ENCODE data around the gene SPATA31C2.
"Not testable (repeated sequence)": the region's sequence is repeated elsewhere in the genome, so short reads cannot be mapped to it uniquely, and the experiment has no call there.

Gene SPATA31C2

DNA sequence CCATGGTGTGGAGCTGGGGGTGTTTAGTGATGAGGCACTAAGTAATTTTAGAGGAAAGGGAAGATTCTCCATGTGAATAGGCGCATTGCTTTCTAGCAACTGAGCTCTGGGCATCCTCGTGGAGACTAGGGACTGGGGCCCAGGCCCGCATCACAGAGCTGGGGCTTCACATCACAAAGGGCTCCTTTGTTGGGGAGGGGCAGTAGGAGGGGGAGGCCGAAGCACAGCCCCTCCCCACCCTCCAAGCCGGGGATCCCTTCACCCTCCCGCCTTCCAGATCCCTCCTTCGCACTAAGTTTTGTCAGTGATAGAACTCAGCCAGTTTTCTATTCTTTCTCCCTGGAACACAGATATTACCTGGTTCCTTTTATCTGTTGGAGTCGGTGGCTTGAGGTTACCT, at the start of gene SPATA31C2:
SPATA31C2 (minus strand) TSS at position 101 of the 400 bp plus-strand sequence; CDS start at position 72, 29 bp downstream.
- not testable (repeated sequence) for H3K4me3 ChIP-seq; H3K9ac ChIP-seq; H3K27me3 ChIP-seq; H4K20me1 ChIP-seq; H3K27ac ChIP-seq; H3K4me1 ChIP-seq; H3K9me3 ChIP-seq (replicated peaks in 1 of 11); H3K4me2 ChIP-seq; H3K36me3 ChIP-seq

- H4K20me1 ChIP-seq = no peaks in the 10 kb centered on the region
- H3K27ac ChIP-seq = no peak overlapping the region
- H3K4me2 ChIP-seq = no peak overlapping the region
- H3K4me1 ChIP-seq = peaks cover 0 to 30% (median 23%) of the 10 kb centered on the region in 10 experiments; a peak in 14 of 20 replicates
- peaks cover 0 to 13% (median 9%) of the 10 kb centered on the region in 11 experiments; a peak in 8 of 22 replicates for H3K9me3 ChIP-seq (replicated peaks in 1 of 11)
- no peak for TF ChIP-seq Cebpa-rat (IDR thresholded peaks at IDR 0.05)
- H3K27me3 ChIP-seq = no peaks in the 10 kb centered on the region
- no peaks in the 10 kb centered on the region for H3K36me3 ChIP-seq
- H3K9ac ChIP-seq = no peak overlapping the region
- H3K4me3 ChIP-seq = no peak overlapping the region
These were observed 49.4 kb upstream of the SPATA31C2 start for GRCh38 chr9:88187631-88188030.

DNA sequence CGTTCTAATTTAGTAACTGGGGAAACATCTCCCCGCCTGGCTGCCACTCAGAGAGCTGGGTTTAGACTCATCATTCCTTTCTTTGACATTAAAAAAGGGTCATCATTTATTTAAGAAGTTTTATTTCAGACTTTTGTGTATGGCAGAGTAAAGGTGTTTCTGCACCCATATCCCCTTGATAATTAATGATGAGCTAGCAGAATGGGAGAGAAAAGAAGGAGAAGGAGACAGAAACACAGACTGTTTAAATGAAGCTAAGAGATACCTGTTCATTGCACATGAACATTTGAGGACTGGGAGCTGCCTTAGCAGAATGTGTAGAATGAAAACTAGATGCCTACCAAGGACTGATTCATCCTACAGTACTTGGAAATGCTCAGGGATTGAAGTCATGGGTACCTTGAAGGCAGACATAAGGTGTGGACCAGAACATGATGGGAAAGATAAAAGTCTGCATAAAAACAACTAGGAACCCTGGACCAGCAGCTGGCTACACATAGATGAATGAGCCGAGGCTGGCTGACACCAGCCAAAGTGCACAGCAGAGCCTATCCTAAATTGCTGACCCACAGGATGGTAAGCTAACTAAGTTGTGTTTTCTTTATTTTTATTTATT, 48.3 kb upstream of the SPATA31C2 start:
- TF ChIP-seq Cebpa-rat (IDR thresholded peaks at IDR 0.05) = no peak
- H3K9ac ChIP-seq = no peak overlapping the region
- peaks cover 0 to 13% (median 6%) of the 10 kb centered on the region in 11 experiments; a peak in 8 of 22 replicates for H3K9me3 ChIP-seq (replicated peaks in 1 of 11)
- peak overlapping the region in 8 of 11 experiments; percentile 14 to 63 (median 32); a peak in 15 of 22 replicates for H3K4me2 ChIP-seq
- no peak overlapping the region for H3K4me3 ChIP-seq
- H4K20me1 ChIP-seq = no peaks in the 10 kb centered on the region
- peaks cover 0 to 28% (median 22%) of the 10 kb centered on the region in 10 experiments; a peak in 14 of 20 replicates for H3K4me1 ChIP-seq
- H3K36me3 ChIP-seq = no peaks in the 10 kb centered on the region
- no peaks in the 10 kb centered on the region for H3K27me3 ChIP-seq
- no peak overlapping the region for H3K27ac ChIP-seq

- H3K9ac ChIP-seq = no peak overlapping the region
- no peak overlapping the region for H3K27ac ChIP-seq
- H3K4me3 ChIP-seq = no peak overlapping the region
- H3K4me2 ChIP-seq = no peak overlapping the region
- no peaks in the 10 kb centered on the region for H4K20me1 ChIP-seq
- no peak for TF ChIP-seq Cebpa-rat (IDR thresholded peaks at IDR 0.05)
- H3K4me1 ChIP-seq = peaks cover 0 to 16% (median 15%) of the 10 kb centered on the region in 10 experiments; a peak in 14 of 20 replicates
- H3K9me3 ChIP-seq (replicated peaks in 1 of 11) = peaks cover 0 to 6% (median under 1%) of the 10 kb centered on the region in 11 experiments; a peak in 7 of 22 replicates
- H3K36me3 ChIP-seq = no peaks in the 10 kb centered on the region
- H3K27me3 ChIP-seq = no peaks in the 10 kb centered on the region
These were observed 46.7 kb upstream of the SPATA31C2 start for GRCh38 chr9:88184976-88185375.

- H3K9ac ChIP-seq = no peak overlapping the region
- peaks cover 7 to 26% (median 24%) of the 10 kb centered on the region in 10 experiments for H3K4me1 ChIP-seq
- TF ChIP-seq Cebpa-rat (IDR thresholded peaks at IDR 0.05) = no peak
- no peaks in the 10 kb centered on the region for H3K27me3 ChIP-seq
- H3K4me3 ChIP-seq = no peak overlapping the region
- H3K36me3 ChIP-seq = no peaks in the 10 kb centered on the region
- no peak overlapping the region for H3K4me2 ChIP-seq
- no peaks in the 10 kb centered on the region for H4K20me1 ChIP-seq
- no peak overlapping the region for H3K27ac ChIP-seq
- H3K9me3 ChIP-seq (replicated peaks in 1 of 11) = peaks cover 0 to 7% (median 0%) of the 10 kb centered on the region in 11 experiments; a peak in 2 of 22 replicates
These were observed 45.7 kb upstream of the SPATA31C2 start for GRCh38 chr9:88183798-88184495.

DNA sequence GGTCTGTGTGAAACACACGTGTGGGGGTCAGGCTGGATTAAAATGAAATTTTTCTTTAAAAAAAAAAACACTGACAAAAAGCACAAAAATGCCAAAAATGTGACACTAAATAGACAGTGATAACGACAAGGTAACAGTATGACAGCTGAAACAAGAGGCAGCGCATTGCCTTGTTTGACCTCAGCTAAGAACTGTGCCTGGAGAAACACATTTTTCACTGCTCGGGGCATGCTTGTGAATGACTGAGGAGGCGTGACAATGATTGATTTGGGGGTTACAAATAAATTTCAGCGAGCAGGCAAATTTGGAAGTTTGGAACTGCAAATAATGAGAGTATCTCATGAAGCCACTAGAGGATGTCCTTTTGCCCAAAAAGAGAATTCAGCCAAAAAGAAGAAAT, 44.2 kb upstream of the SPATA31C2 start:
- H3K27me3 ChIP-seq = no peaks in the 10 kb centered on the region
- TF ChIP-seq Cebpa-rat (IDR thresholded peaks at IDR 0.05) = no peak
- H3K9ac ChIP-seq = no peak overlapping the region
- peaks cover 14 to 34% (median 30%) of the 10 kb centered on the region in 10 experiments for H3K4me1 ChIP-seq
- no peaks in the 10 kb centered on the region for H4K20me1 ChIP-seq
- peaks cover 0 to 14% (median 0%) of the 10 kb centered on the region in 11 experiments; a peak in 3 of 22 replicates for H3K9me3 ChIP-seq (replicated peaks in 1 of 11)
- no peak overlapping the region for H3K4me2 ChIP-seq
- no peak overlapping the region for H3K27ac ChIP-seq
- no peaks in the 10 kb centered on the region for H3K36me3 ChIP-seq
- no peak overlapping the region for H3K4me3 ChIP-seq

DNA sequence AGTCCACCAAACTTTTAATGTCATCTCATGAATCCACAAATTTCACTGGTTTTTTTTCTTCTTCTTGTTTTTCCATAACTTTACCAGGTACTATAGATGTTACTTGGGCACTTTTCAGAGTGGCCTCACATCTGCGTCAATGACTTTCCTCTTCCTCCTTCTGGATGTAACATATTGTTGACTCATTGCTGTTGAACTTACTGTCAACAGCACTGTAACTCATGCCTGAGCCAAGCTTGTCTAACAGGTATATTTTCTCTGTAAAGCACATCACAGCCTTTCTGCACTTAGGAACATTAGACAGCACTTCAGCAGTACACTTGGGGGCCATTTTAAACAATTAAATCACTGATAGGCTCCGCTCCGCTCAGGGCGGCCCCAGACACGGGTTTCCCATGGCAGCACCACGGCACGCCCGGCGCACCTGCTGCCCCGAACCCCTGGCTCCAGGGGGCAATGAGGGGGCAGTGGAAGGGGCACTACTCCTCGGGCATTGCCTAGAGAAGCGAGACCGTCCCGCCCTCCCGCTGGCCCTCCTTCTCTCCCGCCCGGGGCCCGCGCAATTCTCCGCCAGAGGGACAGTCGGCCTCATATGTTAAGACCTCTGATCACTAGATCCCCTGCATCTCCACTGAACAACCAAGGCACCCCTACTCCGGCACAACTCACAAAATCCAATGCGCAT, 41.9 kb upstream of the SPATA31C2 start:
- no peaks in the 10 kb centered on the region for H3K36me3 ChIP-seq
- no peak for TF ChIP-seq Cebpa-rat (IDR thresholded peaks at IDR 0.05)

DNA sequence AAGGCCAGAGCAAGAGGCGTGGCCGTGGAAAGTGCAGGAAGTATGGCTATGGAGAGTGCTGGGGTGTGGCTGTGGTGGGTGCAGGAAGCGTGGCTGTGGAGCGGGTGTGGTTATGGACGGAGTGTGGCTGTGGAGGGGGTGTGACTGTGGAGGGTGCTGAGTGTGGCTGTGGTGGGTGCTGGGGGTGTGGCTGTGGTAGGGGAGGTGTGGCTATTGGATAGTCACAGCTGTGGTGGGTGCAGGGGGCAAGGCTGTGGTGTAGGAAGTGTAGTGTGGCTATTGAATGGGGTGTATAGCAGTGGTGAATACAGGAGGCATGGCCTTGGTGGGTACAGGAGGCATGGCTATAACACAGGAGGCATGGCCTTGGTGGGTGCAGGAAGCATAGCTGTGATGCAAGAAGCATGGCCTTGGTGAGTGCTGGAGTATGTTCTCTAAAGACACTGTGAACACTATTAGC, 40.8 kb upstream of the SPATA31C2 start:
- TF ChIP-seq Cebpa-rat (IDR thresholded peaks at IDR 0.05) = no peak
- Histone ChIP-seq H4K20me1 (no peaks in the 10 kb centered on the region), H3K9ac (no peak overlapping the region), H3K4me3 (no peak overlapping the region), H3K4me2 (peak overlapping the region; percentile 41 to 78 (median 58)), H3K27me3 (no peaks in the 10 kb centered on the region), H3K36me3 (no peaks in the 10 kb centered on the region), H3K9me3 (replicated peaks in 1 of 11) (peaks cover 0 to 16% (median 0%) of the 10 kb centered on the region in 11 experiments; a peak in 4 of 22 replicates), H3K27ac (peak overlapping the region in 4 of 11 experiments; percentile 7 to 26 (median 10); a peak in 4 of 22 replicates), H3K4me1 (peaks cover 15 to 32% (median 27%) of the 10 kb centered on the region in 10 experiments)

More for the DNA sequence above, 41.9 kb upstream of the SPATA31C2 start:
- Histone ChIP-seq H3K4me1 (peaks cover 15 to 30% (median 25%) of the 10 kb centered on the region in 10 experiments), H4K20me1 (no peaks in the 10 kb centered on the region), H3K4me2 (peak overlapping the region in 3 of 11 experiments; percentile 49 to 75 (median 65); a peak in 1 of 22 replicates), H3K9ac (no peak overlapping the region), H3K4me3 (no peak overlapping the region), H3K27ac (no peak overlapping the region), H3K9me3 (replicated peaks in 1 of 11) (peaks cover 0 to 20% (median 0%) of the 10 kb centered on the region in 11 experiments; a peak in 6 of 22 replicates), H3K27me3 (no peaks in the 10 kb centered on the region)

DNA sequence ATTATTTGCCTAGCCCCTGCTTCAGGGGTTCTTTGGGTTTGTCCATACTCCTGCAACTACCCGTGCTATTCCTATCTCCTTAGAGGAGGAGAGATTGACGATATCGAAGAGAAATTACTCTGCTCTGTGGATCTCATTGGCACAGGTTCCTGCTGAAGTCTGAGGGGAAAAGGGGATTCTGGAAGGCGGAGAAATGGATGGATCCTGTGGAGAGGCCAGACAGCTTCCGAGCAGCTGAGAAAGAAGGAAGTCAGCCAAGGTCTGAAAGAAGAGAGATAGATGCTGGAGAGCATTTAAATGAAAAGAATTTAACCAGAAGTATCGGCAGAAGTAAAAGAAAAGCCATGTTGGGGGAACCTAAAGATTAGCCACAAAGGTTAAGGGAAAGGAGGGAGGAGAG, 40.4 kb upstream of the SPATA31C2 start:
- Histone ChIP-seq H3K4me3 (no peak overlapping the region), H3K27ac (peak overlapping the region in 4 of 11 experiments; percentile 7 to 26 (median 10); a peak in 4 of 22 replicates), H3K27me3 (no peaks in the 10 kb centered on the region), H3K9me3 (replicated peaks in 1 of 11) (peaks cover 0 to 16% (median 0%) of the 10 kb centered on the region in 11 experiments; a peak in 4 of 22 replicates), H4K20me1 (no peaks in the 10 kb centered on the region), H3K4me2 (peak overlapping the region; percentile 41 to 78 (median 58)), H3K9ac (no peak overlapping the region), H3K4me1 (peaks cover 15 to 36% (median 27%) of the 10 kb centered on the region in 10 experiments), H3K36me3 (no peaks in the 10 kb centered on the region)
- no peak for TF ChIP-seq Cebpa-rat (IDR thresholded peaks at IDR 0.05)

Measured in BLaER1 treated with 17β-estradiol and CSF1 and Interleukin-3, amounts not matched to agents 10 nM and 100 nM (cell line).